Cardiac septum (tissue), 1 donor: ENCODE measurements around the gene EFCAB9. TPM values are rescaled to one million over a fixed set of nuclear protein-coding genes. Genes with fewer than 3 reads are reported as not detected.

Experiments
- DNase-seq: peaks from one replicate; pipeline ENCODE4 v3.0.0-alpha.2; 2020; ENCODE audit warnings: low spot score
- intact Hi-C: fragments of 100-400 bp; cut with DNase I; formaldehyde crosslinking; loops from one replicate; pipeline ENCODE4 v1.14.0; 2022
- total RNA-seq: library from RNA; stranded (reverse); fragmentation: NEBNext Ultra II Directional; extraction: Animal tissue kit (Norgen Biotek cat#: 25700); gene quantifications from one replicate; pipeline ENCODE4 v1.2.1, GENCODE V29; 2021
- donor health status: DM: no; HTN: no; CAD: no.

EFCAB9 gene
- total RNA-seq, 1 donor from 2014 or later = not detected

DNA sequence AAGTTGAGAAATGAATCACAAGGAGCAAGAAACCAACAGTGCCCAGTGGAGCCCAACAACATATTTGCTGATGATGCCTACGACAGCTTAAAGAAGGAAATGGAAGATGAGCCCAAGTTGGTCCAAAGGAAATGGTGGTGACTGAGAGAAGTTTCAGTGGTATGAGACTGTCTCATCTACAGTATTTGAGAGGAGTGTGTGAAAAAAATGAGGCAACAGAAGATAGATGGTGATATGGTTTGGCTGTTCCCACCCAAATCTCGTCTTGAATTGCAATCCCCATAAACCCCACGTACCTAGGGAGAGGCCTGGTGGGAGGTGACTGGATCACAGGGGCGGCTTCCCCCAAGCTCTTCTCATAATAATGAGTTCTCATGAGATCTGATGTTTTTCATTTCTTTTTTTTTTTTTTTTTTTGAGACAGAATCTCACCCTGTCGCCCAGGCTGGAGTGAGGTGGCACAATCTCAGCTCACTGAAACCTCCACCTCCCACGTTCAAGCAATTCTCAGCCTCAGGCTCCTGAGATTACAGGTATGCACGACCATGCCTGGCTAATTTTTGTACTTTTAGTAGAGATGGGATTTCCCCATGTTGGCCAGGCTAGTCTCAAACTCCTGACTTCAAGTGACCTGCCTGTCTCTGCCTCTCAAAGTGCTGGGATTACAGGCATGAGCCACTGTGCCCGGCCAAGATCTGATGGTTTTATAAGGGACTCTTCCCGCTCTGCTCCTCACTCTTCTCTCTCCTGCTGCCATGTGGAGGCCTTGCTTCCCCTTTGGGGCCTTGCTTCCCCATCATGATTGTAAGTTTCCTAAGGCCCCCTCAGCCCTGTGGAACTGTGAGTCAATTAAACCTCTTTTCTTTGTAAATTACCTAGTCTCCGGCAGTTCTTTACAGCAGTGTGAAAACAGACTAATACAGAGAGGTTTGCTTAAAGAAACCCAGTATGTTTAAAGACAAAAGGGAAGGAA, 30.2 kb downstream of the EFCAB9 start:
- DNase-seq = no peak
- intact Hi-C loops = no loop called here

GRCh38 chr5:172224996-172225395, 31.0 kb downstream of the EFCAB9 start:
- DNase-seq = no peak
- intact Hi-C loops = no loop called here

DNA sequence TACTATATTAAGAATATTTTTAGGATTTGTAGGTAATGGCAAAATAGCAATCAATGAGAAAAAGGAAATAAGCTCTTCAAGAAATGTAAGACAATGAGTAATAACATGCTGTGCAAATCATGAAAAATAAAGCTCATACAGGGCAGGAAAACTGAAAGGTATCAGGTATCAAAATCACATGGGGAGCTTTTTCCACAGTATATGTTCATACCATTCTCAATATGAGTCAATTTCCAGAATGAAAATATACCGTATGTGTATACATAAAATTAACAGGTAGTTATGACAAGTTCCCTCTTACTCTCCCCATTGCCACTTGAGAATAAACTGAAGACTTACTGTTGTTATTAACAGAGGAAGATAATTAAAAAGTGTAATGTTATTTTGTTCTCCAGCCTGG, 35.9 kb downstream of the EFCAB9 start:
- intact Hi-C loops = no loop called here
- no peak for DNase-seq

- intact Hi-C loops = no loop called here
- DNase-seq = no peak
Observed at GRCh38 chr5:172234031-172234430, 40.1 kb downstream of the EFCAB9 start.

DNA sequence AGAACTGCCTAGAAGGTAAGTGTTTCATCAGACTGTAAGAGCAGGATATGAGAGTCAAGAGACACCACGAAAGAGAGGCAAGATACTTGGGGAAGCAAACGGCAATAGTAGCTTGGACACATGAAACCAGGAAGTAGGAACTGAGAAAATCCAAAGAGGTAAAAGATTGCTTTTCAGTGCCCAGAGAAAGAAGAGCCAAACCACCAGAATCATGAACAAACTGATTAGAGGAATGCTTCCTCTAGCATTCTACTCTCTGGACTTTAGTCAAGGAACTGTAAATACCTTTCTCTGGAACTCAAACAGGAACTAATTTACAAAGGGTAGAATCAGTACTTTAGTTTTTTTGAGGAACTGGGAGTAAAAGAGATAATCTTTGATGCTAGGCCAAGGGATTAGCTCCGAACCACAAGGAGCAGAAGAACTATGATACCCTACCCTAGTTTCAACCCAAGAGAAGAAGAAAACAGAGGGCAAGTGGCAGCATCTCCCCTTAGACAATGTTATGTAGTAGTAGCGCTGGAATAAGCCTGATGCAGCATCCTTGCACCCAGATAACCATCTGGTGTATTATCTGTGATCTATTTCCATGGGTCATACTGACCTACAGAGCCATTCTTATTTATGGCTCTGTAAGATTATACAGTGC, 41.3 kb downstream of the EFCAB9 start:
- intact Hi-C loops = no loop called here

GRCh38 chr5:172235827-172236736, 42.1 kb downstream of the EFCAB9 start:
- DNase-seq = no peak

More for the DNA sequence above, 41.3 kb downstream of the EFCAB9 start:
- no peak for DNase-seq

GRCh38 chr5:172238334-172238733, 44.4 kb downstream of the EFCAB9 start:
- DNase-seq = no peak
- intact Hi-C loops = no loop called here

More at GRCh38 chr5:172235827-172236736, 42.1 kb downstream of the EFCAB9 start:
- intact Hi-C loops = no loop called here

DNA sequence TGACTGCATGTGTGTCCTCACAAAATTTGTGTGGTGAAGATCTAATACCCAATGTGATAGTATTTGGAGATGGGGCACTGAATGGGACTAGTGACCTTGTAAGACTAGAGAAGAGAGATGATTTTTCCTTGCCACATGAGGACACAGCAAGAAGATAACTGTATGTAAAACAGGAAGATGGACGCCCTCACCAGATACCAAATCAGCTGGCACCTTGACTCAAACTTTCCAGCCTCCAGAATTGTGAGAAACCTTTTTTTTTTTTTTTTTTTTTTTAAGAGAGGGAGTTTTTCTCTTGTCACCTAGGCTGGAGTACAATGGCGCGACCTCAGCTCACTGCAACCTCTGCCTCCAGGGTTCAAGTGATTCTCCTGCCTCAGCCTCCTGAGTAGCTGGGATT, 49.3 kb downstream of the EFCAB9 start:
- intact Hi-C loops = no loop called here
- no peak for DNase-seq

DNA sequence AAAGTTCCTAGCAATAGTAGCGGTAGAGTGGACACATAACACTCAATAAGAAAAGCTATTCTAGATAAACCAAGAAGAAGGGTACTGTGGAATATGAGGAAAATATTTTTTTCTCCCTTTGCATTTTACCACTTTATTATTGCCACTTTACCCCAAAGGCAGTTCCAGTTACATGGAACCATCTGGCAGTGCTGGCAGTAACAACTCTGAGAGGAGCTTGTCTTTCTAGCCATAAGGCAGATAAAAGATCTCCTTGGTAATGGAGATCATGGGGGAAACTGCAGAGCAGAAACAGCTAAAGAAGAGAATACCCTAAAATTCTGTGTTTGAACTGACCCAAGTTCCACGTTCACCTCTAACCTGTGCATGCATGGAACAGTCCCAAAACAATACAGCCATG, 51.1 kb downstream of the EFCAB9 start:
- intact Hi-C loops = no loop called here
- DNase-seq = no peak

GRCh38 chr5:172245703-172246125, 51.7 kb downstream of the EFCAB9 start:
- no peak for DNase-seq
- intact Hi-C loops = no loop called here

DNA sequence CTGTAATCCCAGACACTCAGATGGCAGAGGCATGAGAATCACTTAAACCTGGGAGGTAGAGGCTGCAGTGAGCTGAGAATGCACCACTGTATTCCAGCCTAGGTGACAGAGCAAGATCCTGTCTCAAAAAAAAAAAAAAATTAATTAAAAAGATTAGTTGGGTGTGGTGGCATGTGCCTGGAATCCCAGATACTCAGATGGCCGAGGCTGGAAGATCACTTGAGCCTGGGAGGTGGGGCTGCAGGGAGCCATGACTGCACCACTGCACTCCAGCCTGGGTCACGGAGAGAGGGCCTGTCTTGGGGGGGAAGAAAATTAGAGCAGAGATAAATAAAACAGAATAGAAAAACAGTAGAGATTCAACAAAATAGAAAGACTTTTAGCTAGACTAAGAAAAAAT, 54.7 kb downstream of the EFCAB9 start:
- DNase-seq = no peak
- intact Hi-C loops = no loop called here

GRCh38 chr5:172251419-172251818, 57.4 kb downstream of the EFCAB9 start:
- intact Hi-C loops = no loop called here
- DNase-seq = no peak

DNA sequence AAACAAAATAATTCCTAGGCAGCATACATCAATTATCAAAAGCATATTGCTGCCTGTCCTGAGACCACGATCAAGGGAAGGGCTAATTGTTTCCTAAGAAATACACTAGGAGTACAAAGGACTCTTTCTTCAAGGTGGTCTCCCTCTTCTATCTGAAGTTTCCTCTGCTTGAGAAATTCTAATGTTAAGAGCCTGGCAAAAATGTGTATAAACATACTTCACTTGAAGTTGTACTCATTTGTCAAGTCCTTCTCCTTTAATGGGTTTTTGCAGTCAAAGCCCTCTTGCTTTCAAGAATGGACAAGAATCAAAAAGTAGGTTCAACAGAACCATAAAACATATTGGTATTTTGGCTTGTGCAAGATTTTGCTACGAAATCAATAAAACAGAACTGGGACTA, 58.5 kb downstream of the EFCAB9 start:
- no peak for DNase-seq
- intact Hi-C loops = no loop called here

Other genes with a start within 250 kb of the EFCAB9 start
- gene FBXW11, start 187.5 kb upstream of the EFCAB9 start, total RNA-seq = 94.4 TPM
- gene STK10, start 5.9 kb upstream of the EFCAB9 start, total RNA-seq = 12.1 TPM
- 11.8 TPM for gene UBTD2, start 89.6 kb downstream of the EFCAB9 start, total RNA-seq